ENCODE measurements around the gene MUC6. TPM values are rescaled to one million over a fixed set of nuclear protein-coding genes. Genes with fewer than 3 reads are reported as not detected.

Gene MUC6
- total and polyA plus RNA-seq, 2 donors (not counting 3 experiments of a cell fraction or from before 2014, with no cell fraction given) = not detected

DNA sequence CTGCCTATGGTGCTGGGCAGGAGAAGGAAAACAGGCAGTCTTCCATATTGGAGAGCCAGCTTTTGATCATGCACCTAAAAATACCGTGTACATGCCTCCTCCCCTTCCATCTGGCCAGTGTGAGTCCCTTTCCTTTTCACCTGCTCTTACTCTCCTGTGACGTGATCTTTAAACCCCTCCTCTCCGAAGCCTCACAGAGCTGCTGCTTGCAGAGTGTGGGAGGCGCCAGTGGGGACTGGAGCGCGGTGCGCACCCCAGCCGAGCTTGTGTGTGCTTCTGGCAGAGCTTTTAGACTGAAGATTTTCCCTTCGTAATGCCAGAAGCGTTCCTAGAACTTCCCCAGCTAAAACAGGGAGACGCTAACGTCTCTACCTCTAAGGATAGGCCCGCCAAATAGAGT is 29.8 kb downstream of the MUC6 start:
- H3K4me3 ChIP-seq (replicated peaks in 1 of 3; ENCODE audit: insufficient read depth in 1 of 3, low read depth in 1 of 3, low read length in 3 of 3) = no peak overlapping the region
- no peak overlapping the region for H3K27ac ChIP-seq (ENCODE audit: insufficient read depth, low read depth, low read length)
- no peak overlapping the region for H2AFZ ChIP-seq (ENCODE audit: low read depth, low read length)
- no peaks in the 10 kb centered on the region for H3K27me3 ChIP-seq (ENCODE audit: control insufficient read depth in 2 of 2, insufficient read depth in 2 of 2, low read length in 2 of 2)
- H3K4me2 ChIP-seq (ENCODE audit: insufficient read depth, low read length) = no peak overlapping the region
- DNase-seq (ENCODE audit: low read depth, low spot score) = no peak
- no peak for TF ChIP-seq GATA2 (IDR thresholded peaks at IDR 0.05; ENCODE audit: insufficient read depth, insufficient read length, low read depth, low read length)
- no peak for TF ChIP-seq JUN (IDR thresholded peaks at IDR 0.05; ENCODE audit: borderline replicate concordance, insufficient read depth, insufficient read length, low read depth)
- TF ChIP-seq POLR2AphosphoS5 (IDR thresholded peaks at IDR 0.05; ENCODE audit: insufficient read depth, low read depth, low read length) = no peak
- no peak for TF ChIP-seq MYC (IDR thresholded peaks at IDR 0.05; ENCODE audit: low read depth, low read length)
- TF ChIP-seq EZH2 (IDR thresholded peaks at IDR 0.05; ENCODE audit: borderline replicate concordance, low read depth, low read length, severe bottlenecking) = no peak
- no peak for TF ChIP-seq POLR2A (IDR thresholded peaks at IDR 0.05; ENCODE audit: low read depth, low read length)
- TF ChIP-seq, protein P1, sequence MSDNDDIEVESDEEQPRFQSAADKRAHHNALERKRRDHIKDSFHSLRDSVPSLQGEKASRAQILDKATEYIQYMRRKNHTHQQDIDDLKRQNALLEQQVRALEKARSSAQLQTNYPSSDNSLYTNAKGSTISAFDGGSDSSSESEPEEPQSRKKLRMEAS (IDR thresholded peaks at IDR 0.05; ENCODE audit: insufficient read depth, insufficient read length) = no peak
- no peak for TF ChIP-seq FOS (IDR thresholded peaks at IDR 0.05; ENCODE audit: borderline replicate concordance, insufficient read depth, low read length)
- TF ChIP-seq, protein P2, sequence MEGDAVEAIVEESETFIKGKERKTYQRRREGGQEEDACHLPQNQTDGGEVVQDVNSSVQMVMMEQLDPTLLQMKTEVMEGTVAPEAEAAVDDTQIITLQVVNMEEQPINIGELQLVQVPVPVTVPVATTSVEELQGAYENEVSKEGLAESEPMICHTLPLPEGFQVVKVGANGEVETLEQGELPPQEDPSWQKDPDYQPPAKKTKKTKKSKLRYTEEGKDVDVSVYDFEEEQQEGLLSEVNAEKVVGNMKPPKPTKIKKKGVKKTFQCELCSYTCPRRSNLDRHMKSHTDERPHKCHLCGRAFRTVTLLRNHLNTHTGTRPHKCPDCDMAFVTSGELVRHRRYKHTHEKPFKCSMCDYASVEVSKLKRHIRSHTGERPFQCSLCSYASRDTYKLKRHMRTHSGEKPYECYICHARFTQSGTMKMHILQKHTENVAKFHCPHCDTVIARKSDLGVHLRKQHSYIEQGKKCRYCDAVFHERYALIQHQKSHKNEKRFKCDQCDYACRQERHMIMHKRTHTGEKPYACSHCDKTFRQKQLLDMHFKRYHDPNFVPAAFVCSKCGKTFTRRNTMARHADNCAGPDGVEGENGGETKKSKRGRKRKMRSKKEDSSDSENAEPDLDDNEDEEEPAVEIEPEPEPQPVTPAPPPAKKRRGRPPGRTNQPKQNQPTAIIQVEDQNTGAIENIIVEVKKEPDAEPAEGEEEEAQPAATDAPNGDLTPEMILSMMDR (IDR thresholded peaks at IDR 0.05; ENCODE audit: extremely low read depth in 1 of 2, insufficient read depth in 1 of 2, low read depth in 1 of 2, low read length in 2 of 2) = no peak
- H3K79me2 ChIP-seq (ENCODE audit: control insufficient read depth, insufficient read depth, low read length) = no peaks in the 10 kb centered on the region
- no peaks in the 10 kb centered on the region for H3K9me3 ChIP-seq (replicated peaks; ENCODE audit: control insufficient read depth, insufficient read depth, low read length)
- dilution Hi-C loops (cut with MboI; ENCODE audit: extremely low pct_ligation_motif_present, low sequenced_read_pairs) = no loop called here
- H4K20me1 ChIP-seq (replicated peaks; ENCODE audit: control insufficient read depth, extremely low read depth, insufficient read depth, low read length) = no peaks in the 10 kb centered on the region
- H3K9me1 ChIP-seq (replicated peaks; ENCODE audit: control insufficient read depth, extremely low read depth, insufficient read depth, low read length) = no peaks in the 10 kb centered on the region
- intact Hi-C loops (cut with micrococcal nuclease) = no loop called here
- ChIA-PET CTCF (no interaction called here), POLR2A (no interaction called here)
- H3K4me1 ChIP-seq (ENCODE audit: control insufficient read depth, extremely low read depth, insufficient read depth, low read length) = no peaks in the 10 kb centered on the region
- BruUV-seq (replicated peaks) = no TSS peak
- no peak for FAIRE-seq
- H3K36me3 ChIP-seq (ENCODE audit: control insufficient read depth in 2 of 2, extremely low read depth in 1 of 2, insufficient read depth in 2 of 2, low read length in 2 of 2) = peaks cover 7 to 60% of the 10 kb centered on the region in 2 experiments
- no peak overlapping the region for H3K9ac ChIP-seq (replicated peaks; ENCODE audit: extremely low read depth, insufficient read depth, low read length)
